Hepatocyte (in vitro differentiated cells): ENCODE measurements around the gene BST1. TPM values are rescaled to one million over a fixed set of nuclear protein-coding genes. Genes with fewer than 3 reads are reported as not detected.

Experiments used
- DNase-seq: peaks from one replicate; pipeline ENCODE4 v3.0.0-alpha.2; 2016; ENCODE audit warnings: low spot score
- H2AFZ ChIP-seq: fragments of 200-600 bp; sonication (generic); 2 replicates; pipeline ENCODE4 v1.6.0; 2016; ENCODE audit warnings: antibody characterized with exemption, mild to moderate bottlenecking
- H3K27ac ChIP-seq: fragments of 200-600 bp; sonication (generic); 2 replicates; pipeline ENCODE4 v1.5.1; 2016; ENCODE audit warnings: mild to moderate bottlenecking
- H3K27me3 ChIP-seq: fragments of 200-600 bp; sonication (generic); 2 replicates; pipeline ENCODE4 v1.6.1; 2016
- H3K36me3 ChIP-seq: fragments of 200-600 bp; sonication (generic); replicated peaks from 2 replicates; pipeline ENCODE4 v1.5.1; 2016; ENCODE audit warnings: low read depth; ENCODE audit not compliant: insufficient read depth
- H3K4me1 ChIP-seq: fragments of 200-600 bp; sonication (generic); 2 replicates; pipeline ENCODE4 v1.5.1; 2016; ENCODE audit warnings: mild to moderate bottlenecking, moderate library complexity; ENCODE audit not compliant: insufficient read depth
- H3K4me2 ChIP-seq: fragments of 200-600 bp; sonication (generic); 2 replicates; pipeline ENCODE4 v1.6.0; 2016
- H3K4me3 ChIP-seq: fragments of 200-600 bp; sonication (generic); 2 replicates; pipeline ENCODE4 v1.5.1; 2016; ENCODE audit warnings: mild to moderate bottlenecking
- H3K79me2 ChIP-seq: fragments of 200-600 bp; sonication (generic); 2 replicates; pipeline ENCODE4 v1.6.0; 2017; ENCODE audit warnings: mild to moderate bottlenecking
- H3K9me2 ChIP-seq: fragments of 200-600 bp; sonication (generic); replicated peaks from 2 replicates; pipeline ENCODE4 v1.6.0; 2017; ENCODE audit warnings: mild to moderate bottlenecking; ENCODE audit not compliant: insufficient read depth
- H3K9me3 ChIP-seq: fragments of 200-600 bp; sonication (generic); 2 replicates; pipeline ENCODE4 v1.5.1; 2016; ENCODE audit warnings: low read depth, mild to moderate bottlenecking
- H4K20me1 ChIP-seq: fragments of 200-600 bp; sonication (generic); 2 replicates; pipeline ENCODE4 v1.6.0; 2016; ENCODE audit warnings: mild to moderate bottlenecking; ENCODE audit not compliant: insufficient read depth, poor library complexity, severe bottlenecking
- CTCF ChIP-seq: fragments of 200-600 bp; sonication (generic); IDR thresholded peaks from 2 replicates; pipeline ENCODE4 v1.5.1; 2016; ENCODE audit warnings: antibody characterized with exemption, mild to moderate bottlenecking; ENCODE audit not compliant: poor library complexity
- EZH2 ChIP-seq: fragments of 200-600 bp; sonication (generic); IDR thresholded peaks from 2 replicates; pipeline ENCODE4 v1.6.1; 2016; ENCODE audit warnings: antibody characterized with exemption, mild to moderate bottlenecking, borderline replicate concordance
- EZH2phosphoT487 ChIP-seq: fragments of 200-600 bp; sonication (generic); IDR thresholded peaks from one replicate; pipeline ENCODE4 v1.6.1; 2018; ENCODE audit warnings: antibody characterized with exemption, mild to moderate bottlenecking, low read depth, moderate library complexity; ENCODE audit not compliant: unreplicated experiment, severe bottlenecking
- WGBS: methylation state at CpG from one replicate; pipeline ENCODE4 v1.1.6; 2016; ENCODE audit warnings: low lambda C conversion rate; ENCODE audit errors: missing lambda C conversion rate; 5-methylcytosine and 5-hydroxymethylcytosine counted together
- polyA plus RNA-seq: library from polyadenylated mRNA; unstranded; fragments of >200 nt; fragmentation: Nextera tagmentation; extraction: Ambion mirVana; gene quantifications from 2 replicates; pipeline ENCODE4 v1.2.1, GENCODE V29; 2016
- total RNA-seq: library from RNA; depleted of rRNA; stranded (reverse); fragments of >200 nt; gene quantifications from 2 replicates; pipeline ENCODE4 v1.2.3, GENCODE V29; 2014

BST1 gene
- total and polyA plus RNA-seq, 2 experiments from 2014 or later, result 3.5 to 3.7 TPM

- Histone ChIP-seq H3K9me2 (no peaks in the 10 kb centered on the region), H3K4me3 (no peak overlapping the region), H3K27ac (no peak overlapping the region), H3K27me3 (no peaks in the 10 kb centered on the region), H3K4me1 (no peaks in the 10 kb centered on the region), H2AFZ (no peak overlapping the region), H3K9me3 (no peaks in the 10 kb centered on the region), H3K79me2 (no peaks in the 10 kb centered on the region), H3K4me2 (no peak overlapping the region), H4K20me1 (no peaks in the 10 kb centered on the region), H3K36me3 (no peaks in the 10 kb centered on the region)
- no peak for DNase-seq
- 79% methylated on average over 11 of the region's 11 CpGs for WGBS
- TF ChIP-seq CTCF, result no peak
- no peak for TF ChIP-seq EZH2
- TF ChIP-seq EZH2phosphoT487, result no peak
Measured at GRCh38 chr4:15740764-15741404, 38.0 kb downstream of the BST1 start.

- no peaks in the 10 kb centered on the region for H3K9me3 ChIP-seq
- TF ChIP-seq EZH2, result no peak
- TF ChIP-seq CTCF, result no peak
- no peak for TF ChIP-seq EZH2phosphoT487
- no peaks in the 10 kb centered on the region for H3K27me3 ChIP-seq
- DNase-seq, result no peak
- H3K36me3 ChIP-seq, result no peaks in the 10 kb centered on the region
- H3K4me1 ChIP-seq, result no peaks in the 10 kb centered on the region
- no peak overlapping the region for H3K4me3 ChIP-seq
- no peak overlapping the region for H3K27ac ChIP-seq
- WGBS, result 81% methylated on average over 1 of the region's 1 CpG
- no peaks in the 10 kb centered on the region for H3K79me2 ChIP-seq
- no peaks in the 10 kb centered on the region for H4K20me1 ChIP-seq
- H3K4me2 ChIP-seq, result no peak overlapping the region
- H3K9me2 ChIP-seq, result no peaks in the 10 kb centered on the region
- H2AFZ ChIP-seq, result no peak overlapping the region
Measured at GRCh38 chr4:15742083-15742582, 39.3 kb downstream of the BST1 start.

GRCh38 chr4:15742637-15743036, 39.8 kb downstream of the BST1 start:
- H2AFZ ChIP-seq, result no peak overlapping the region
- H3K9me3 ChIP-seq, result no peaks in the 10 kb centered on the region
- WGBS, result 61% methylated on average over 1 of the region's 1 CpG
- H3K4me3 ChIP-seq, result no peak overlapping the region
- TF ChIP-seq EZH2, result no peak
- no peak for TF ChIP-seq EZH2phosphoT487
- TF ChIP-seq CTCF, result no peak
- no peaks in the 10 kb centered on the region for H3K27me3 ChIP-seq
- no peaks in the 10 kb centered on the region for H3K36me3 ChIP-seq
- no peaks in the 10 kb centered on the region for H3K9me2 ChIP-seq
- H3K79me2 ChIP-seq, result no peaks in the 10 kb centered on the region
- H4K20me1 ChIP-seq, result no peaks in the 10 kb centered on the region
- H3K27ac ChIP-seq, result no peak overlapping the region
- no peaks in the 10 kb centered on the region for H3K4me1 ChIP-seq
- H3K4me2 ChIP-seq, result no peak overlapping the region
- DNase-seq, result no peak
